Measurements from ENCODE around the gene CTNNB1.

DNA sequence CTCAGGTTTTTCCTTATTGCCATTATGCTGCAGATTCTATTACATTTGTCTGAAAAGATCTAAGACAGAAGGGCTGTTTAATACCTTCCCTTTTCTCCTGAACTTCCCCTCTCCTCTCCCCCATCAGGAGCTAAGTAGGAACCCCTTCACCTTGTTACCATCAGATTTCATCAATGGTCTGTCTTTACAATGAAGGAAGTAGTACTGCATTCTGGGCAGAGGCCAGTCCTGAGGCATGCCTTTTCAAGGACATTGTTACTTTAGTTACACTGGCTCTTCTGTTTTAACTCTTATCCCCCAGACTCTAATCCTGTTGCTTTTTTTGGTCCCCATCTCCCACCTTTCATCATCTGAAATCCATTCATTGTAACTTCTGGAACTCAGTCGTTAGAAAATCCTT, 8.1 kb downstream of the CTNNB1 start:
- no peak for TF ChIP-seq ZNF205 (CRISPR knock-in tag; IDR thresholded peaks at IDR 0.05)
- TF ChIP-seq ARID2 (CRISPR knock-in tag; IDR thresholded peaks at IDR 0.05; ENCODE audit: borderline replicate concordance): no peak

All from HepG2 (cell line).